Measurements from ENCODE around the gene CHST8. TPM values are rescaled to one million over a fixed set of nuclear protein-coding genes. Genes with fewer than 3 reads are reported as not detected.

Gene CHST8
- total RNA-seq, 1 donor from 2014 or later = not detected

- DNase-seq (ENCODE audit: low spot score in 2 of 2) = no peak
- H3K36me3 ChIP-seq = no peaks in the 10 kb centered on the region
Observed at GRCh38 chr19:33698576-33699435, 77.1 kb downstream of the CHST8 start.

GRCh38 chr19:33699754-33700407 lies 78.1 kb downstream of the CHST8 start:
- Histone ChIP-seq H3K36me3 (no peaks in the 10 kb centered on the region), H3K27me3 (no peaks in the 10 kb centered on the region), H3K4me3 (no peak overlapping the region), H3K4me1 (no peaks in the 10 kb centered on the region), H3K27ac (no peak overlapping the region), H3K9me3 (no peaks in the 10 kb centered on the region)
- TF ChIP-seq CTCF (IDR thresholded peaks at IDR 0.05) = no peak
- intact Hi-C loops (cut with DNase I) = no loop called here
- DNase-seq (ENCODE audit: low spot score in 2 of 2) = no peak

More at GRCh38 chr19:33698576-33699435, 77.1 kb downstream of the CHST8 start:
- H3K9me3 ChIP-seq = no peaks in the 10 kb centered on the region
- no peak overlapping the region for H3K4me3 ChIP-seq
- H3K27me3 ChIP-seq = no peaks in the 10 kb centered on the region
- H3K4me1 ChIP-seq = no peaks in the 10 kb centered on the region
- no peak for TF ChIP-seq CTCF (IDR thresholded peaks at IDR 0.05)
- intact Hi-C loops (cut with DNase I) = no loop called here
- no peak overlapping the region for H3K27ac ChIP-seq

GRCh38 chr19:33700408-33701013 lies 78.8 kb downstream of the CHST8 start:
- Histone ChIP-seq H3K36me3 (no peaks in the 10 kb centered on the region), H3K27me3 (no peaks in the 10 kb centered on the region), H3K4me1 (no peaks in the 10 kb centered on the region), H3K27ac (no peak overlapping the region), H3K9me3 (no peaks in the 10 kb centered on the region), H3K4me3 (no peak overlapping the region)
- intact Hi-C loops (cut with DNase I) = no loop called here
- no peak for DNase-seq (ENCODE audit: low spot score in 2 of 2)
- TF ChIP-seq CTCF (IDR thresholded peaks at IDR 0.05) = no peak

- intact Hi-C loops (cut with DNase I) = no loop called here
- no peaks in the 10 kb centered on the region for H3K4me1 ChIP-seq
- no peak for DNase-seq (ENCODE audit: low spot score in 2 of 2)
- H3K27me3 ChIP-seq = no peaks in the 10 kb centered on the region
- no peaks in the 10 kb centered on the region for H3K9me3 ChIP-seq
- H3K4me3 ChIP-seq = no peak overlapping the region
- no peak overlapping the region for H3K27ac ChIP-seq
- TF ChIP-seq CTCF (IDR thresholded peaks at IDR 0.05) = no peak
- H3K36me3 ChIP-seq = no peaks in the 10 kb centered on the region
Observed at GRCh38 chr19:33701565-33701964, 79.8 kb downstream of the CHST8 start.

GRCh38 chr19:33702606-33703437 lies 81.1 kb downstream of the CHST8 start:
- H3K36me3 ChIP-seq = no peaks in the 10 kb centered on the region
- no peak overlapping the region for H3K4me3 ChIP-seq
- DNase-seq (ENCODE audit: low spot score in 2 of 2) = no peak
- H3K27me3 ChIP-seq = no peaks in the 10 kb centered on the region
- no peak overlapping the region for H3K27ac ChIP-seq
- H3K9me3 ChIP-seq = no peaks in the 10 kb centered on the region
- TF ChIP-seq CTCF (IDR thresholded peaks at IDR 0.05) = no peak
- no peaks in the 10 kb centered on the region for H3K4me1 ChIP-seq
- intact Hi-C loops (cut with DNase I) = no loop called here
